Measurements from ENCODE around the gene TBRG4. TPM values are rescaled to one million over a fixed set of nuclear protein-coding genes. Genes with fewer than 3 reads are reported as not detected.

TBRG4 gene
- total RNA-seq, 1 donor from 2014 or later: 49.8 TPM

DNA sequence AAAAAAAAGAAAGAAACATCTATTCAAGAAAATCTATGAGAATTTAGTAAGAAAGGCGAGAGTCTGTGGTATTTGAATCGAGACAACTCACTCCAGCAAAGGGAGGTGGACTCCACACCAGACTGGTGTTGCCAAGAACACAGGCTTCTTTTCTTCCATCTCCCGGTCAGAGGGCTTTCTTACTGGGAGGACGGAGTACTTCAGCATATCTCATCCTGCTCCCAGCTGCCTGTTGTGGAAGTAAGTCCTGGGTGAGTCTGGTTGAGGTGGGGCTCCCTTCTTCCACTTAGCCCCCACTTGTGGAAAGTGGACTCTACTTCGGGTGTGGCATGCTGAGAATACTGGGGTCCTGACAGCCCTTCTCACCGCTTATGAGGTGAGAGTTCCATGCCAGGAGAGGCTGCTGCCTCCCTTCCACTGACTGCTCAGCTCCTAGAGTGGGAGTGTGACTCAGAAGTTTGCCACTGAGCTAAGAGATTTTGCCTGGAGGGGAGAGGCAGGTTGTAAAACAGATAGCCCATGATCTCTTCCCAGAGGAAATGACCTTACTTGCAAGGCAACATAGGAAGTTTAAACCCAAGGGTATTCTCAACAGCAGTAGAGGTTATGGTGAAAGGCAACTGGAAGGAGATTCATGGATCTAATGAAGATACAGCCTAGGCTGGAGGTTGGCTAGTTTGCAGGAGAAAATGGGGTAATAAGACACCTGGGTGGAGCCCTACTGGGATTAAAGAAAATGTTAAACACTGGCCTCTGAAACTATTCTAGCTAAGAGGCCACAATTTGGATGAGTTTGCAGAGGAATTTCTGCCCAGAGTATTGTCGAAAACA lies 19.2 kb downstream of the TBRG4 start:
- DNase-seq (ENCODE audit: low spot score): peak; percentile 18

DNA sequence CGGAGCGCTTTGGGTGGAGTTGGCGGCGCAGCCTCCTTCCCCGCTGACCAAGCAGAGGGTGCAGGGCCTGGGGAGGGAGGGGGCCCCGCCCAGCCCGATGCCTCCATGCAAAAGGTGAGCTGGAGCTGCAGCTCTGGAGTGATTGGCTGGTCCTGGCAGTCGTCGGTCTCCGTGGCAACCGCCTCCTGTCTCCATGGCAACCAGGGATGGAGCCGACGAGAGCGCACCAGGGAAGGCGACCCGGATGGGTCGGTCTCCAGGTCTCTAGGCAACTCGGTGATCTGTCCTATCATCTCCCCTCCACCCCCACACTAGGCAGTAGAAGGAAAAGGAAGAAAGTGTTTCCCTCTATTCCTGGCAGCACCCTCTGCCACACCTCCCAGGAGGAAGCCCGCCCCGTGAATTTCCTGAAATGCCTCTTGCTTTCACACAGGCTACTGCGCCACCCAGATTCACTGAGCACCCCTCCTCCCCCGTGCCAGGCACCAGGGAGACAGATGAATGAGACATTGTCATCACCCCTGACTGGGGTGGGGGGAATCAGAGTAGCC lies 22.1 kb downstream of the TBRG4 start:
- DNase-seq (ENCODE audit: low spot score): peak; percentile 86

DNA sequence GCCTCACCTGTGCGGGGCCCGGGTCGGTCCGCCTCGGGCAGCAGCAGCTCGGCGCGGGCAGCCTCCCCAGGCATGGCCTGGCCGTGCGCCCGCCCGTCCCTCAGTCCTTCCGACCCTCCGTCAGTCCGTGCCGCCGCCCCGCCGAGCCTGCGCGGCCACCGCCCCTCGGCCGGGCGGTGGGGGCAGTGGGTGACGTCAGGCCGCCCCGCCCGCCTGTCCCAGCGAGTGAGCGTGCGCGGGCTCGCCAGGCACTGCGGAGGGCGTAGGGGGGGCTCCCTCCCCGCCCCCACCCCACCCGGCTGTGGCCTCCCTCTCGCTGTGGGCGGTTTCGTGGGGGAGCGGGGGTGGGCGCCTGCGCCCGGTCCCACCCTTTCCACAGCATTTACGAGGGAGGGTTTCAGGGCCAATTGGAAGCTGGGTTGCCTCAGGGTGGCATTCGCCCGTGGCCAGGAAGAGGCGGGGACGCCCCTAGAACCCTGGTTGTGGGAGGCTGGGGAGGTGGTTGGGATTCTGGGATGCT lies 22.6 kb downstream of the TBRG4 start, which contains the start of gene NACAD:
TSS of gene NACAD (minus strand) at position 149 of the 520 bp plus-strand sequence. CDS start at position 74, 75 bp downstream.
- peak; percentile 89 for DNase-seq (ENCODE audit: low spot score)

- DNase-seq (ENCODE audit: low spot score): no peak
These were observed 23.3 kb downstream of the TBRG4 start for GRCh38 chr7:45088146-45088701.

DNA sequence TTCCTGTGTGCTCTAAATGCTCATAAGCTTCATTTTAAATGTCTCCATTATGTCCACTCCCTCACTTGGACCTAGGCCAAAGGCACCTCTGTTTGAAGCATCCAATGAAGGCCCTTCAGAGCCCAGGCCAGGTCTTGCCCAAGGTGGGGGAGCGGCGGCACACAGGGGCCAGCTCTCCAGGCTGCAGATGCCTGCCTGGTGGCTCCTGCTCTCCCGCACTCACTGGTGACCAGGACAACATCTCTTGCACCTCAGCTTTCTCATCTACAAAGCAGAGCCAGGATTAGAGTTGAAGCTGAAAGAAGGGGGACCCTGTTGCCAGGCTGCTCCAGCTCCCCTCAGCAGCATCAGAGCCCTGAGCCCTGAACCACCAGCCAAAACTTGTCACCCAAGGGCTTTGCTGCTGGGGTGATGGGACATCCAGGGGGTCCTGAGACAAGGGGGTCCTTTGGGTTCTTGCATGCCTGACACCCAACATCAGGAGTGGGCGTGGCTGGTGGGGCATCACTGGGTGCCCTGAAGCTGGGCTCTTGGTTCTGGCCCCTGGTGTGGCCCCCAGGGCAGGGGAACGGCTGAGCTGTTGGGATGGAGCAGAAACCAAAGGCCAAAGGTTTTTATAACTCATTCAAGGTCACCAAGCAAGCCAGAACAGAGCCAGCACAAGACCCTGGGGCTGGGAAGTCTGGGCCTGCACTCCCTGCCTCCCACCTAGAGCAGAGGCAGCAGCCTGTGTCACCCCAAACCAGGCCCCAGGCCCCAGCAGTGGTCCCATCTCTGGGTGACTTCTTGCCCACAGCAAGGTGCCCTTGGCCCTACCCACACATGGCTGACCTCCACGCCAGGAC lies 24.0 kb downstream of the TBRG4 start:
- no peak for DNase-seq (ENCODE audit: low spot score)

- DNase-seq (ENCODE audit: low spot score): no peak
These were observed 25.0 kb downstream of the TBRG4 start for GRCh38 chr7:45086331-45087065.

- no peak for DNase-seq (ENCODE audit: low spot score)
These were observed 25.8 kb downstream of the TBRG4 start for GRCh38 chr7:45085619-45086200.

DNA sequence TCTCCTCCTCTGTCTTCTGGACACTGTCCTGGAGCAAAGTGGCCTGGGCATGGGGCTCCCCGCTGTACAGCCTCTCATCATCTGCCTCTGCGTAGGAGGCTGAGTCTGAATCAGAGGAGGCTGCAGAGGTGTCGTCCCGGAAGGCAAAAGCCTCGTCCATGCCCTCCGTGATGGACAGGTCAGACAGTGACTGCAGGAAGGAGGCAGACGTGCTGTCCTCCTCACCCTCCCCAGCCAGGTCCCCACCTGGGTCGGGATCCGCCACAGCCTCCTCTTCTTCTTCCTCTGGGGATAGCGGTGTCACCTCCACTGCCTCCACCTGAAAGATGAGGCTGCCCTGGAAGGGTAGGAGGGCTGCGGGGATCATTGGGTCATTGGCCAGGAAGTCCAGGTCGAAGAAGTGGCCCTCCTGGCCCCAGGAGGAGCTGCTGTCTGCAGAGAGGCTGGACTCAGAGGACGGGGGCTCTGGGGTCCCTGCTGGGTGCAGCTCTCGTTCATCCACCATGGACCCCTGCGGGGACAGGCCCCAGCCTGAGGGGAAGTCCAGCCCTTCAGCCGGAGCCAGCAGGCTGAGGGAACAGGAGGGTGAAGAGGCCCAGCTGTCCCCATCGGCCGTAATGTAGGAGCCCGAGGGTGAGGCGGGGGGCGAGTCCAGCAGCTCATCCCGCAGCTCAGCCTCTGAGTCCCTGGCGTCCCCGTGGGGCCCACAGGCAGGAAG lies 26.4 kb downstream of the TBRG4 start:
- DNase-seq (ENCODE audit: low spot score): peak; percentile 69

DNA sequence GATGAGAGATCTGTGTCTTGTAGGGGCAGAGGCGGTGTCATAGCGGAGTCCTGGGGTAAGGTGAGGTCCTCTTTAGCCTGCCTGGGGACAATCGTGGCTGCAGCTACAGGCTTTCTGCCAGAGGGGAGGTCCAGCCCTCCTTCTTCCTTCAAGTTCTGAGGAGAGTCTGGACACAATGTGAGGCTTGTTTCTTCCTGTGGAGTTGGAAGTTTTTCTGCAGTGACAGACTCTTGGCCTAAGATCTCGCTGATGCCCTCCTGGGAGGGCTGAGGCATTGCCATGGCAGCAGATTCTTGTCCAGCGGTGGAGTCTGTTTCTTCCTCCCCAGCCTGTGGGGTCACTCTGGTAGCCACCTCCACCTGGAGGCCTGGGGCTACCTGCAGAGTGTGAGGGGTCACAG lies 27.2 kb downstream of the TBRG4 start:
- DNase-seq (ENCODE audit: low spot score): peak; percentile 43

- no peak for DNase-seq (ENCODE audit: low spot score)
These were observed 28.6 kb downstream of the TBRG4 start for GRCh38 chr7:45082831-45083331.

- DNase-seq (ENCODE audit: low spot score): peak; percentile 86
These were observed 29.3 kb downstream of the TBRG4 start for GRCh38 chr7:45082031-45082830.

GRCh38 chr7:45081670-45081974 lies 29.9 kb downstream of the TBRG4 start:
- DNase-seq (ENCODE audit: low spot score): no peak

GRCh38 chr7:45080958-45081669 lies 30.4 kb downstream of the TBRG4 start:
- DNase-seq (ENCODE audit: low spot score): peak; percentile 69

- peak; percentile 85 for DNase-seq (ENCODE audit: low spot score)
These were observed 31.1 kb downstream of the TBRG4 start for GRCh38 chr7:45080265-45080957.

DNA sequence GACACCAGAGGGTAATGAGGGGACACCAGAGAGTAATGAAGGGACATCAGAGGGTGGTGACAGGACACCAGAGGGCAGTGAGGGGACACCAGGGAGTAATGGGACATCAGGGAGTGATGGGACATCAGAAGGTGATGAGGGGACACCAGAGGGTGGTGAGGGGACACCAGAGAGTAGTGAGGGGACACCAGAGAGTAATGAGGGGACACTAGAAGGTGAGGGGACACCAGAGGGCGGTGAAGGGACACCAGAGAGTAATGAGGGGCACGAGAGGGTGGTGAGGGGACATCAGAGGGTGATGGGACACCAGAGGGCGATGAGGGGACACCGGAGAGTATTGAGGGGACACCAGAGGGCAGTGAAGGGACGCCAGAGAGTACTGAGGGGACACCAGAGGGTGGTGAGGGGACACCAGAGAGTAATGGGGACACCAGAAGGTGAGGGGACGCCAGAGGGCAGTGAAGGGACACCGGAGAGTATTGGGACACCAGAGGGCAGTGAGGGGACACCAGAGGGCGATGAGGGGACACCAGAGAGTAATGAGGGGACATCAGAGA lies 33.3 kb downstream of the TBRG4 start:
- peak; percentile 53 for DNase-seq (ENCODE audit: low spot score)

GRCh38 chr7:45077579-45077978 lies 33.9 kb downstream of the TBRG4 start:
- peak; percentile 53 for DNase-seq (ENCODE audit: low spot score)

DNA sequence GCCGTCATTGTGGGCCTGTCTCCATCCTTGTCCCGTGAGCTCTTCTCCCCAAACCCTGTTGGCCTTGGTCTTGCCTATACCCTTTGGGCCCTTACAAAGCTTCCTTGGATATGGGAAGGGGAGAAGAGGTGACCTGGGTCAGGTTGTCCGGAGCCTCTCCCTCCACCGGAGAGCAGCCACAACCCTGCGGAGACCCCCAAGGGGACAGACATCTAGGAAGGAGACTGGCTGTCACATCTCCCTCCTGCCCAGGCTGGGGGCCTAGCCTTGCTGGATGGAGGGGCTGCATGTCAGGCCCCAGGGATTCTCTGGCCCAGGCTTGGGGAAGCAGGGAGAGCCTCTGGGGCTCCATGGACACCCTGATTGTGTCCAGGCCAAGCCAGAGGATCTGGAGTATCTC lies 34.6 kb downstream of the TBRG4 start:
- peak; percentile 87 for DNase-seq (ENCODE audit: low spot score)

All from mesenteric fat pad (tissue), 1 donor.